Smooth muscle cell (in vitro differentiated cells): ENCODE measurements around the gene AKR7A2. TPM values are rescaled to one million over a fixed set of nuclear protein-coding genes. Genes with fewer than 3 reads are reported as not detected.
"Not testable (repeated sequence)": the region's sequence is repeated elsewhere in the genome, so short reads cannot be mapped to it uniquely, and the experiment has no call there.

Source experiments
- DNase-seq: peaks from one replicate; lab custom pipeline; 2025; ENCODE audit not compliant: unreplicated experiment; lab: John Stamatoyannopoulos, UW
- H2AFZ ChIP-seq: fragments of 200-600 bp; sonication (generic); 2 replicates; pipeline ENCODE4 v1.6.0; 2016; ENCODE audit warnings: antibody characterized with exemption, low read depth, mild to moderate bottlenecking
- H3F3A ChIP-seq: fragments of 200-600 bp; sonication (generic); 2 replicates; pipeline ENCODE4 v1.6.0; 2017; ENCODE audit warnings: antibody characterized with exemption, low read depth
- H3K27ac ChIP-seq: fragments of 200-600 bp; sonication (generic); 2 replicates; pipeline ENCODE4 v1.5.1; 2016; ENCODE audit warnings: low read depth, mild to moderate bottlenecking
- H3K27me3 ChIP-seq: fragments of 200-600 bp; sonication (generic); 2 replicates; pipeline ENCODE4 v1.6.1; 2016; ENCODE audit warnings: low read depth, mild to moderate bottlenecking
- H3K36me3 ChIP-seq: fragments of 200-600 bp; sonication (generic); 2 replicates; pipeline ENCODE4 v1.5.1; 2016; ENCODE audit warnings: low read depth
- H3K4me1 ChIP-seq: fragments of 200-600 bp; sonication (generic); 2 replicates; pipeline ENCODE4 v1.5.1; 2016; ENCODE audit warnings: low read depth
- H3K4me2 ChIP-seq: fragments of 200-600 bp; sonication (generic); 2 replicates; pipeline ENCODE4 v1.6.0; 2016; ENCODE audit warnings: mild to moderate bottlenecking
- H3K4me3 ChIP-seq: fragments of 200-600 bp; sonication (generic); 2 replicates; pipeline ENCODE4 v1.5.1; 2016; ENCODE audit warnings: mild to moderate bottlenecking
- H3K79me2 ChIP-seq: fragments of 200-600 bp; sonication (generic); 2 replicates; pipeline ENCODE4 v1.6.0; 2016; ENCODE audit warnings: low read depth, mild to moderate bottlenecking
- H3K9ac ChIP-seq: fragments of 200-600 bp; sonication (generic); 2 replicates; pipeline ENCODE4 v1.6.0; 2016; ENCODE audit warnings: low read depth
- H3K9me3 ChIP-seq: fragments of 200-600 bp; sonication (generic); replicated peaks from 2 replicates; pipeline ENCODE4 v1.5.1; 2016; ENCODE audit warnings: low read depth
- H4K20me1 ChIP-seq: fragments of 200-600 bp; sonication (generic); 2 replicates; pipeline ENCODE4 v1.6.0; 2016; ENCODE audit warnings: low read depth
- WGBS: methylation state at CpG from one replicate; pipeline ENCODE4 v1.1.7; 2016; ENCODE audit warnings: low lambda C conversion rate; 5-methylcytosine and 5-hydroxymethylcytosine counted together
- polyA plus RNA-seq: library from polyadenylated mRNA; unstranded; fragments of >200 nt; fragmentation: Nextera tagmentation; extraction: Ambion mirVana; gene quantifications from 2 replicates; pipeline ENCODE4 v1.2.1, GENCODE V29; 2016
- total RNA-seq: library from RNA; depleted of rRNA; stranded (reverse); fragments of >200 nt; gene quantifications from 2 replicates; pipeline ENCODE4 v1.2.3, GENCODE V29; 2014
- TF ChIP-seq, protein P1 (sequence below): fragments of 200-600 bp; sonication (generic); IDR thresholded peaks from 2 replicates; pipeline ENCODE4 v1.5.1; 2017; ENCODE audit warnings: borderline replicate concordance, mild to moderate bottlenecking, antibody characterized with exemption; ENCODE audit not compliant: insufficient read depth, poor library complexity, severe bottlenecking

Gene AKR7A2
- total and polyA plus RNA-seq, 2 experiments from 2014 or later = 67.5 to 86.4 TPM

DNA sequence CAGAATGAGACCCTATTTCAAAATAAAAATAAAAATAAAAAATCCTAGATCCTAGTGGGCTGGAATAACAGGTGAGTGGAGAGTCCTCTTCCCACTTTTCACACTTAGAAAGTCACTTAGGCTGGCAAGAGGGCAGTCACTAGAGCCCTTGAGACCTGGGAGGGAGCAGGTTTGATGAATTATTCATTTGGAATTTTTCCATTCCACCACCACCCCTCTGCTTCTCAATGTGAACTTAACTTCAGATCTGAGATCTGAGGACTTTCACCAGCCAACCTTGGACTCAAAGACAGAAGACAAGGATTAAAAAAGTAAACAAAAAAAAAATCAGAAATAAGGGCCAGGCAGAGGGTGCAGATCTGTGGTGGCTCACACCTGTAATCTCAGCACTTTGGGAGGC, 39.9 kb downstream of the AKR7A2 start:
- Histone ChIP-seq H3K9me3 (no peaks in the 10 kb centered on the region), H4K20me1 (no peaks in the 10 kb centered on the region), H3K4me3 (no peak overlapping the region), H3K36me3 (no peaks in the 10 kb centered on the region), H2AFZ (no peak overlapping the region), H3K27me3 (no peaks in the 10 kb centered on the region), H3K9ac (no peak overlapping the region), H3F3A (no peaks in the 10 kb centered on the region), H3K4me1 (no peaks in the 10 kb centered on the region), H3K4me2 (no peak overlapping the region), H3K27ac (no peak overlapping the region), H3K79me2 (no peaks in the 10 kb centered on the region)
- DNase-seq = no peak
- TF ChIP-seq, protein P1, sequence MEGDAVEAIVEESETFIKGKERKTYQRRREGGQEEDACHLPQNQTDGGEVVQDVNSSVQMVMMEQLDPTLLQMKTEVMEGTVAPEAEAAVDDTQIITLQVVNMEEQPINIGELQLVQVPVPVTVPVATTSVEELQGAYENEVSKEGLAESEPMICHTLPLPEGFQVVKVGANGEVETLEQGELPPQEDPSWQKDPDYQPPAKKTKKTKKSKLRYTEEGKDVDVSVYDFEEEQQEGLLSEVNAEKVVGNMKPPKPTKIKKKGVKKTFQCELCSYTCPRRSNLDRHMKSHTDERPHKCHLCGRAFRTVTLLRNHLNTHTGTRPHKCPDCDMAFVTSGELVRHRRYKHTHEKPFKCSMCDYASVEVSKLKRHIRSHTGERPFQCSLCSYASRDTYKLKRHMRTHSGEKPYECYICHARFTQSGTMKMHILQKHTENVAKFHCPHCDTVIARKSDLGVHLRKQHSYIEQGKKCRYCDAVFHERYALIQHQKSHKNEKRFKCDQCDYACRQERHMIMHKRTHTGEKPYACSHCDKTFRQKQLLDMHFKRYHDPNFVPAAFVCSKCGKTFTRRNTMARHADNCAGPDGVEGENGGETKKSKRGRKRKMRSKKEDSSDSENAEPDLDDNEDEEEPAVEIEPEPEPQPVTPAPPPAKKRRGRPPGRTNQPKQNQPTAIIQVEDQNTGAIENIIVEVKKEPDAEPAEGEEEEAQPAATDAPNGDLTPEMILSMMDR = no peak

DNA sequence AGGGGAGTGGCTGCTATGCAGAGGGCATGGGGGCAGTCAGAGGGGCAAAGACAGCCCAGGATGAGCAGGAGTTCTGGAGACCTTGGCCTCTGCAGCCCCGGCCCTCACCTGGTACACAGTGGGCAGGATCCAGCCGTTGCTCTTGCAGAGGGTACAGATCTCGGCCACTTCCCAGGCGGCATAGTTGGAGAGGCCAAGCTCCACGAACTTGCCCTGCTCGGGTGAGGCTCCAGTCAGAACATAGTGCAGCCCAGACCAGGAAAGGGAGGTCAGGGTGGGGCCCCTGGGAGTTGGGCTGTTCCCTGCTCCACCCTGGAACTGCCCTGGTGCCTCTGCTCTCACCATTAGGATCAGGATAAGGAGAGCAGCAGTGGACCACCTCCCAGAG, 41.6 kb downstream of the AKR7A2 start:
- H3K4me2 ChIP-seq, H3K27ac ChIP-seq, H3K9me3 ChIP-seq, H2AFZ ChIP-seq, H3K79me2 ChIP-seq, DNase-seq, H4K20me1 ChIP-seq, H3K4me1 ChIP-seq, H3K4me3 ChIP-seq, H3K36me3 ChIP-seq, H3K9ac ChIP-seq, H3K27me3 ChIP-seq, H3F3A ChIP-seq: not testable (repeated sequence)
- 87% methylated on average over 6 of the region's 6 CpGs for whole genome bisulfite sequencing

DNA sequence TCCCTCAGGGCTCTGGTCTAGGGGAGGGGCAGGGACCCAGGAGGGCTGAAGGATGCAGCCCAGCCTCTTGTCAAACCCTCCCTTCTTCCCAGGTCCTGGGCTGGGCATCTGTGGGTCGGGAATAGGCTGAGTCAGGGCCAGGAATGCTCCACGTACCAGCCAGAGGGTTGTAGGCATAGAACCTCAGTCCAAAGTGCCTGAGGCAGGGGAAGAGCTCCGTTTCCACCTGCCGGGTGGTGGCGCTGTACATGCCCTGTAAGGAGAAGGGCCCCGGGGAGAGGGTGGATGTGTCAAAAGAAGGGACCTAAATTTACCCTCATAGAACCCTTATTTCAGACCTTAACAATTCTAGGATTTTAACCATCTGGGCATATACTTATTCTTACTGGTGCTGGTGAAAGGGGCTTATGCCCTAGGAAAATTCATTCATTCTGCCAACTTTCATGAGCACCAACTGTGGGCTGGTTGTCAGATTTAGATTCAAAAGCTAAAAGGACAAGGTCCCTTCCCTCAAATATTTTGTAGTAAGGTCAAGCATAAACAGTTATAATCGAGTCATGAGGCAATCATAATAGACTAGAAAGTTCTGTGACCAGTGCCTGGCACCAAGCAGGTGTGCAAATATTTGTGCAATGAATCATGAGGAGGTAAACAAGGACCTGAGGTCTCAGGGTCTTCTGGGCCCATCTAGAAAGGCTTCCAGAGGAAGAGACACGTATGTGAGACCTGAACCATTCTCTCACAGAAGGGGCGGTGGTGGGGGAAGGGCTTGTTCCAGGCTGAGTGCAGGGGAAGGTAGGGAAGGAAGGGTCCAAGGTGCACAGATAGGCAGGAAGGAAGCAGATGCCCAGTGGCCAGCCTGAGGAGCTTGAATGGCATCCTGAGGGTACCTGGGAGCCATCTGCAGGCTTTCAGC, 42.3 kb downstream of the AKR7A2 start:
- not testable (repeated sequence) for H3K9ac ChIP-seq, H3K36me3 ChIP-seq, H3K79me2 ChIP-seq, H3K27me3 ChIP-seq, H3K4me3 ChIP-seq, H3K9me3 ChIP-seq, H2AFZ ChIP-seq, H3K4me1 ChIP-seq, H4K20me1 ChIP-seq, DNase-seq, H3K27ac ChIP-seq, H3F3A ChIP-seq, H3K4me2 ChIP-seq
- WGBS = 71% methylated on average over 8 of the region's 9 CpGs

DNA sequence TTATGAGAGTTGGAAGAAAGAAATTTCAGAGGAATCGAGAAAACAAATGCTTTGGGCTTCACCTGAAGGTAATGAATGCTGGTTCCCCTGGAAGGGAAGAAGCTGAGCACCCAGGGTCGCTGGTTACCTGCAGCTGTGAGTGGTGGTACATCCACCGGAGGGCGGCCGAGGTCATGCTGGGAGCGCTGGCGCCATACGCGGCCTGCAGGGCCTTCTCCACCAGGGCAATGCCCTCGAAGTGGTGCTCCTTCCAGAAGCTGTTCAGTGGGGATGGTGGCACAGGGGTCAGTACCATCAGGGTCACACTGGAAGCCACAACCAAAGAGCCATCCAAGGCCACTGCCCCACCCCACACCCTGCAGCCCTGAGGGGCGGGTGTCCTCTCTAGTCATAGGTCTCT, 43.5 kb downstream of the AKR7A2 start:
- TF ChIP-seq, protein P1 = no peak
- H3K79me2 ChIP-seq = no peaks in the 10 kb centered on the region
- no peaks in the 10 kb centered on the region for H4K20me1 ChIP-seq
- no peaks in the 10 kb centered on the region for H3F3A ChIP-seq
- no peak overlapping the region for H3K27ac ChIP-seq
- H3K4me2 ChIP-seq = no peak overlapping the region
- no peaks in the 10 kb centered on the region for H3K27me3 ChIP-seq
- no peaks in the 10 kb centered on the region for H3K9me3 ChIP-seq
- no peak overlapping the region for H2AFZ ChIP-seq
- no peaks in the 10 kb centered on the region for H3K4me1 ChIP-seq
- no peak for DNase-seq
- no peak overlapping the region for H3K4me3 ChIP-seq
- no peaks in the 10 kb centered on the region for H3K36me3 ChIP-seq
- 84% methylated on average over 11 of the region's 11 CpGs for WGBS
- no peak overlapping the region for H3K9ac ChIP-seq

DNA sequence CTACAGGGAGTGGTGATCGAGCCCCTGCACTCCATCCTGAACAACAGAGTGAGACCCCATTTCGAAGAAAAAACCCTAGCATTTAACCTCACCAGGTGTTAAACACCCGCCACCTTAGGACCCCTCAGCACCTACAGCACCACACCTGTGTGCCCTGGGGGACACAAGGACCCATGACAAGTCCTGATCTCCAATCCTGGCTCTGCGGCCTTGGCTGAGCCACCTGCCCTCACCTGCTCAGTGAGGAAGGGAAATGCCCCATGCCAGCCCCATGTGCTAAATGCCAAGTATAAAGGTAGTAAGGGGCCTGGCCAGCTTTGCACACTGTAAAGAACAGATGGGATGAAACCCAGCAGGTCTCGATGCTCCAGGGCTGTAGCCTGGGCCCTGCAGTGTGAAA, 49.2 kb downstream of the AKR7A2 start:
- H4K20me1 ChIP-seq = no peaks in the 10 kb centered on the region
- no peak overlapping the region for H3K4me3 ChIP-seq
- no peaks in the 10 kb centered on the region for H3K4me1 ChIP-seq
- H2AFZ ChIP-seq = no peak overlapping the region
- no peaks in the 10 kb centered on the region for H3K27me3 ChIP-seq
- H3K79me2 ChIP-seq = no peaks in the 10 kb centered on the region
- no peaks in the 10 kb centered on the region for H3K36me3 ChIP-seq
- WGBS = 93% methylated on average over 5 of the region's 5 CpGs
- H3K4me2 ChIP-seq = no peak overlapping the region
- TF ChIP-seq, protein P1 = no peak
- no peak overlapping the region for H3K9ac ChIP-seq
- H3K9me3 ChIP-seq = no peaks in the 10 kb centered on the region
- no peak overlapping the region for H3K27ac ChIP-seq
- no peak for DNase-seq
- no peaks in the 10 kb centered on the region for H3F3A ChIP-seq
